SK-N-SH treated with all-trans-retinoic acid at 6 μM for 48 hours (cell line): Measurements from ENCODE around the gene SYN1.

ENCODE experiments used
- BACH2 ChIP-seq: fragments of 250-450 bp; sonication (Bioruptor Pico); IDR thresholded peaks from 2 replicates; pipeline ENCODE4 v1.9.0; 2021; ENCODE audit warnings: mild to moderate bottlenecking, borderline replicate concordance
- GLIS3 ChIP-seq: fragments of 250-450 bp; sonication (Bioruptor Pico); IDR thresholded peaks from 2 replicates; pipeline ENCODE4 v1.5.0; 2020; ENCODE audit warnings: mild to moderate bottlenecking, moderate library complexity
- ISL1 ChIP-seq: fragments of 250-450 bp; sonication (Bioruptor Pico); IDR thresholded peaks from 2 replicates; pipeline ENCODE4 v2.1.2; 2022; ENCODE audit warnings: mild to moderate bottlenecking, moderate library complexity
- OSR1 ChIP-seq: fragments of 250-450 bp; sonication (Bioruptor Pico); IDR thresholded peaks from 2 replicates; pipeline ENCODE4 v1.8.0; 2022; ENCODE audit warnings: moderate library complexity, mild to moderate bottlenecking, inconsistent platforms
- PATZ1 ChIP-seq: fragments of 250-450 bp; sonication (Bioruptor Pico); IDR thresholded peaks from 2 replicates; pipeline ENCODE4 v1.8.0; 2020; ENCODE audit warnings: mild to moderate bottlenecking, moderate library complexity, borderline replicate concordance
- ZC3H10 ChIP-seq: fragments of 250-450 bp; sonication (Bioruptor Pico); IDR thresholded peaks from 2 replicates; pipeline ENCODE4 v1.5.1; 2021; ENCODE audit warnings: mild to moderate bottlenecking, moderate library complexity
- TF ChIP-seq, protein P1 (sequence below): fragments of 250-450 bp; sonication (Bioruptor Pico); IDR thresholded peaks from 2 replicates; pipeline ENCODE4 v1.5.0; 2020; ENCODE audit warnings: mild to moderate bottlenecking, moderate library complexity

DNA sequence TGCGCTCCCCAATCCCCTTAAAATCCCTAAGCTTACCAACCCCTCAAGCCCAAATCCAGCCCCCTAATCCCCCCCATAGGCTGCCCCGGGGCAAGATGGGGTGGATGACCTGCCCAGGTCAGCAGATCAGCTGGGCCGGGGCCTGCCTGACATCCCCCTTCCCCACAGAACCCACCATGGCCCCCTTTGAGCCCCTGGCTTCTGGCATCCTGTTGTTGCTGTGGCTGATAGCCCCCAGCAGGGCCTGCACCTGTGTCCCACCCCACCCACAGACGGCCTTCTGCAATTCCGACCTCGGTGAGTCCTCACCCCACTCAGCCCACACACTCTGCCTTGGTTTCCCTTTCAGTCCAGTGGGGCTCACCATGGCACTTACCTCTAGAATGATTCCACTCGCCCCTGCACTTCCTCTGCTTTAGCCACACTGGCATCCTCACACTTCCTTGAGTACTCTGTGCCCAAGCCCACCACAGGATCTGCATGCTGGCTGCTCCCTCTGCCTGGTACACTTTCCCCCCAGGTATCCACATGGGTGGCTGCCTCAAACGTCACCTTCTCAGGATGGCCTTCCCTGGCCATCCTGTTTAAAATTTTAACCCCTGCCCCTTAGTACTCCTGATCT is 36.3 kb downstream of the SYN1 start:
- TF ChIP-seq BACH2 (no peak), GLIS3 (CRISPR knock-in tag) (no peak), OSR1 (no peak), ZC3H10 (CRISPR knock-in tag) (no peak), ISL1 (CRISPR knock-in tag) (no peak), PATZ1 (CRISPR knock-in tag) (no peak)
- TF ChIP-seq, protein P1, sequence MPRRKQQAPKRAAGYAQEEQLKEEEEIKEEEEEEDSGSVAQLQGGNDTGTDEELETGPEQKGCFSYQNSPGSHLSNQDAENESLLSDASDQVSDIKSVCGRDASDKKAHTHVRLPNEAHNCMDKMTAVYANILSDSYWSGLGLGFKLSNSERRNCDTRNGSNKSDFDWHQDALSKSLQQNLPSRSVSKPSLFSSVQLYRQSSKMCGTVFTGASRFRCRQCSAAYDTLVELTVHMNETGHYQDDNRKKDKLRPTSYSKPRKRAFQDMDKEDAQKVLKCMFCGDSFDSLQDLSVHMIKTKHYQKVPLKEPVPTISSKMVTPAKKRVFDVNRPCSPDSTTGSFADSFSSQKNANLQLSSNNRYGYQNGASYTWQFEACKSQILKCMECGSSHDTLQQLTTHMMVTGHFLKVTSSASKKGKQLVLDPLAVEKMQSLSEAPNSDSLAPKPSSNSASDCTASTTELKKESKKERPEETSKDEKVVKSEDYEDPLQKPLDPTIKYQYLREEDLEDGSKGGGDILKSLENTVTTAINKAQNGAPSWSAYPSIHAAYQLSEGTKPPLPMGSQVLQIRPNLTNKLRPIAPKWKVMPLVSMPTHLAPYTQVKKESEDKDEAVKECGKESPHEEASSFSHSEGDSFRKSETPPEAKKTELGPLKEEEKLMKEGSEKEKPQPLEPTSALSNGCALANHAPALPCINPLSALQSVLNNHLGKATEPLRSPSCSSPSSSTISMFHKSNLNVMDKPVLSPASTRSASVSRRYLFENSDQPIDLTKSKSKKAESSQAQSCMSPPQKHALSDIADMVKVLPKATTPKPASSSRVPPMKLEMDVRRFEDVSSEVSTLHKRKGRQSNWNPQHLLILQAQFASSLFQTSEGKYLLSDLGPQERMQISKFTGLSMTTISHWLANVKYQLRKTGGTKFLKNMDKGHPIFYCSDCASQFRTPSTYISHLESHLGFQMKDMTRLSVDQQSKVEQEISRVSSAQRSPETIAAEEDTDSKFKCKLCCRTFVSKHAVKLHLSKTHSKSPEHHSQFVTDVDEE (CRISPR knock-in tag), result no peak
